ENCODE data around the gene IPO4. TPM values are rescaled to one million over a fixed set of nuclear protein-coding genes. Genes with fewer than 3 reads are reported as not detected.
A peak's percentile ranks its signal among the peaks of the same experiment; 100 is the strongest.

Gene IPO4
- total RNA-seq, 5 donors from 2014 or later (not counting 1 experiment from before 2014, with no cell fraction given), result 34.4 to 53.4 (median 39.6) TPM

DNA sequence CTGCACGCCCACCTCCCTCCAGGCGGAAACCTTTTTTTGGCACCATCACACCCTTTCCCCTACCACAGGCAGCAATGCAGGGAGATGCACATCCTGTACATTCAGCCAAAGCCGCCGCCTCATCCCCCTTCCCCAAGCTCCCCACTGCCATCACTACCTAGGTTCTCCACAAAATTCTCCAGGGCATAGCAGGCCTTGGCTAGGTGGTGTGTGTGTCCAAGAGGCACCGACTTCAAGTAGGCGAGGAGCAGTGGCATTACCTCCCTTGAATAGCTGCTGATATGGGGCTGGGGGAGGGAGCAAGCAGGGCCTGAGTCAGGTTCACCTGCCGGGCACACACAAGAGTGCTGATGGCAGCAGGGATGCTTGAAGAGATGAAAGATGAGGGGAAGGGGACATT lies 3.6 kb downstream of the IPO4 start:
- ChIA-PET CTCF (interaction anchor here in 1 of 2 donors (0.5 kb wide), 1 partner anchor 554 kb away, joined by 3 read pairs; no protein-coding TSS in a partner anchor), POLR2A (interaction anchor here (0.7 to 0.9 kb wide), 2 partner anchors 10 to 14 kb away, joined by 3 to 5 read pairs; partner anchors contain the start of gene TM9SF1 (in 1 of the 2))
- H3K4me1 Mint-ChIP-seq, result peaks cover 23 to 29% (median 27%) of the 10 kb centered on the region in 3 donors
- H3K4me3 ChIP-seq (ENCODE audit: control insufficient read depth in 1 of 2, extremely low read depth in 1 of 2, low read length in 1 of 2), result no peak overlapping the region
- H3K27me3 ChIP-seq (replicated peaks in 1 of 2; ENCODE audit: control insufficient read depth in 2 of 2, extremely low read depth in 1 of 2, insufficient read depth in 2 of 2, low read length in 1 of 2), result no peaks in the 10 kb centered on the region
- peaks cover 30% of the 10 kb centered on the region for H3K36me3 Mint-ChIP-seq
- DNase-seq, result no peak
- H3K4me3 Mint-ChIP-seq, result no peak overlapping the region
- H3K9me3 Mint-ChIP-seq, result no peaks in the 10 kb centered on the region
- H3K27ac ChIP-seq (ENCODE audit: low read length), result no peak overlapping the region
- peaks cover 3 to 30% of the 10 kb centered on the region in 2 experiments for H3K4me1 ChIP-seq (ENCODE audit: control insufficient read depth in 1 of 2, extremely low read depth in 1 of 2, insufficient read depth in 2 of 2, low read length in 2 of 2)
- H3K36me3 ChIP-seq (ENCODE audit: control insufficient read depth in 2 of 2, extremely low read depth in 1 of 2, insufficient read depth in 1 of 2, low read length in 1 of 2), result peaks cover 28 to 67% of the 10 kb centered on the region in 2 donors
- no peak overlapping the region for H3K27ac Mint-ChIP-seq
- no peaks in the 10 kb centered on the region for H3K27me3 Mint-ChIP-seq
- ATAC-seq (replicated peaks in 1 of 4), result no peak
- H3K9me3 ChIP-seq, result no peaks in the 10 kb centered on the region
- WGBS (ENCODE audit: insufficient coverage), result 96% methylated on average over 5 of the region's 7 CpGs

DNA sequence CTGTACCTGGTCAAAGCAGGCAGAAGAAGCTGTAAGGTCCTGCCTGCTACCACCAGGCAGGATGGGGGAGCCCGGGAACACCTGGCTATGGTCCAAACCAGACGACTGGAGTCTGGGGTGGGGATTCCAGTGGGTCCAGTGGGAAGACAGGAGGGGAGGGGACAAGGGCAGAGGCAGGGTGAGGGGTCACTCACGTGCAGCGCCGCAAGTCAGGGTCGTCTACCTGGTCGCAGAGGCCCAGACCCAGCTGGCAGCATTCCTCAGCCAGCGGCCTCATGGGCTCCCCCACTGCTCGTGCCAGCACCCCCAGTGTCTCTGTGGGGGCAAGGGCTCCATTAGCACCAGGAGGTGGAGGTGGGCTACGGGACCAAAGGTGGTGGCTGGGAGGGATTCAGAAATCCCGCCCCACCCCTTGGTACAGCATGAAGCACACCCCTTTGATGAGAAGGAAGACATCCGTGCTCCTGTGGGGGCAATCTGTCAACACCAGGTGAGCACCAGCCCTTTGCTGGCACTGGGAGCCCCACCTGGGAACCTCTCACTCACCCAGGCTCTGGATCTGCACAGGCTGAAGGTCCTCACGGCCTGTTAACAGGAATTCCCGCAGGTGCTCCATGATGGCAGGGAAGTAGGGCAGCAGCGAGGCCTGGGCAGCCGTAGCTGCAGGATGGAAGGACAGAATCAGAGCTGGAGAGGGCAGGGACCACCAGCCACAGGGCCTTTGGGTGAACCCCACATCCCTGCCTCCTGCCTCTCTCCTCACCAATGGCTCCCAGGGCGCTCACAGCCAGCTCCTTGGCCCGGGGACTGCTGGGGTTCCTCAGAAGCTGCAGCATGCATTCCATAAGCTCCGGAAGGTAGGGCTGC lies 4.3 kb downstream of the IPO4 start:
- H3K27ac Mint-ChIP-seq, result no peak overlapping the region
- Histone ChIP-seq H3K4me1 (ENCODE audit: control insufficient read depth in 1 of 2, extremely low read depth in 1 of 2, insufficient read depth in 2 of 2, low read length in 2 of 2) (peaks cover 3 to 27% of the 10 kb centered on the region in 2 experiments), H3K4me3 (ENCODE audit: control insufficient read depth in 1 of 2, extremely low read depth in 1 of 2, low read length in 1 of 2) (no peak overlapping the region), H3K27ac (ENCODE audit: low read length) (no peak overlapping the region), H3K9me3 (no peaks in the 10 kb centered on the region), H3K27me3 (replicated peaks in 1 of 2; ENCODE audit: control insufficient read depth in 2 of 2, extremely low read depth in 1 of 2, insufficient read depth in 2 of 2, low read length in 1 of 2) (no peaks in the 10 kb centered on the region), H3K36me3 (ENCODE audit: control insufficient read depth in 2 of 2, extremely low read depth in 1 of 2, insufficient read depth in 1 of 2, low read length in 1 of 2) (peaks cover 32 to 74% of the 10 kb centered on the region in 2 donors)
- POLR2A ChIA-PET, result interaction anchor here (0.6 to 0.9 kb wide), 3 partner anchors 11 to 27 kb away, joined by 3 to 5 read pairs (median 3); partner anchors contain the start of gene TM9SF1 (in 1 of the 2)
- no peak overlapping the region for H3K4me3 Mint-ChIP-seq
- DNase-seq, result no peak
- H3K9me3 Mint-ChIP-seq, result no peaks in the 10 kb centered on the region
- CTCF ChIA-PET, result interaction anchor here (0.5 to 1.1 kb wide), 2 partner anchors 23 to 553 kb away, joined by 3 to 4 read pairs; no protein-coding TSS in a partner anchor
- H3K4me1 Mint-ChIP-seq, result peaks cover 21 to 25% (median 24%) of the 10 kb centered on the region in 3 donors
- no peak for ATAC-seq (replicated peaks in 1 of 4)
- H3K27me3 Mint-ChIP-seq, result no peaks in the 10 kb centered on the region
- H3K36me3 Mint-ChIP-seq, result peaks cover 35% of the 10 kb centered on the region
- WGBS (ENCODE audit: insufficient coverage), result 97% methylated on average over 14 of the region's 19 CpGs

DNA sequence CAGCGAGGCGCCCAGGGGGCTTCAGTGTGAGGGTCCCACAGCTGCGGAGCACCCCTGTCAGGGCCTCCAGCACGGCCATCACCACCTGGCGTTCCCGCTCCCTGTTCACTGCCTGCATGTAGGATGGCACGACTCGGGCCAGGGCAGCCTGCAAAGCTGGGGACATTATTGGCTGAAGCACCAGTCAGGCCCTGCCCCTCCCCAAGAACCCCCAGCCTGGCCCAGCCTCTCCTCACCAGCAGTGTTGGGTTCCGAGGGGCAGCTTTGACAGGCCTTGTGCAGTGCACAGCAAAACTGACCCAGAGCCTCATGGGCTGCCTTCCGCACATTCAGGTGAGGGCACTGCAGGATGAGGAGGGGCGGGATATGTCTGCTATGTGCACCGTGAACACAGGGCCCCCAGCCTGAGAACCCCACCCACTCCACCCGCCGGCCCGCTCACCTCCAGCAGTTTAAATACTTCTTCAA lies 5.6 kb downstream of the IPO4 start:
- no peak overlapping the region for H3K4me3 ChIP-seq (ENCODE audit: control insufficient read depth in 1 of 2, extremely low read depth in 1 of 2, low read length in 1 of 2)
- H3K36me3 ChIP-seq (ENCODE audit: control insufficient read depth in 2 of 2, extremely low read depth in 1 of 2, insufficient read depth in 1 of 2, low read length in 1 of 2), result peaks cover 34 to 87% of the 10 kb centered on the region in 2 donors
- peaks cover 12 to 15% (median 13%) of the 10 kb centered on the region in 3 donors for H3K4me1 Mint-ChIP-seq
- H3K27me3 Mint-ChIP-seq, result no peaks in the 10 kb centered on the region
- H3K4me3 Mint-ChIP-seq, result no peak overlapping the region
- H3K9me3 ChIP-seq, result no peaks in the 10 kb centered on the region
- H3K27ac ChIP-seq (ENCODE audit: low read length), result no peak overlapping the region
- ATAC-seq (replicated peaks in 1 of 4) (no peak), DNase-seq (no peak)
- H3K27ac Mint-ChIP-seq, result no peak overlapping the region
- H3K9me3 Mint-ChIP-seq, result no peaks in the 10 kb centered on the region
- no peaks in the 10 kb centered on the region for H3K27me3 ChIP-seq (replicated peaks in 1 of 2; ENCODE audit: control insufficient read depth in 2 of 2, extremely low read depth in 1 of 2, insufficient read depth in 2 of 2, low read length in 1 of 2)
- ChIA-PET POLR2A (no interaction called here), CTCF (interaction anchor here in 1 of 2 donors (1.1 kb wide), 1 partner anchor 21 kb away, joined by 4 read pairs; no protein-coding TSS in a partner anchor)
- peaks cover 39% of the 10 kb centered on the region for H3K36me3 Mint-ChIP-seq
- peaks cover 3 to 16% of the 10 kb centered on the region in 2 experiments for H3K4me1 ChIP-seq (ENCODE audit: control insufficient read depth in 1 of 2, extremely low read depth in 1 of 2, insufficient read depth in 2 of 2, low read length in 2 of 2)
- 98% methylated on average over 9 of the region's 15 CpGs for WGBS (ENCODE audit: insufficient coverage)

DNA sequence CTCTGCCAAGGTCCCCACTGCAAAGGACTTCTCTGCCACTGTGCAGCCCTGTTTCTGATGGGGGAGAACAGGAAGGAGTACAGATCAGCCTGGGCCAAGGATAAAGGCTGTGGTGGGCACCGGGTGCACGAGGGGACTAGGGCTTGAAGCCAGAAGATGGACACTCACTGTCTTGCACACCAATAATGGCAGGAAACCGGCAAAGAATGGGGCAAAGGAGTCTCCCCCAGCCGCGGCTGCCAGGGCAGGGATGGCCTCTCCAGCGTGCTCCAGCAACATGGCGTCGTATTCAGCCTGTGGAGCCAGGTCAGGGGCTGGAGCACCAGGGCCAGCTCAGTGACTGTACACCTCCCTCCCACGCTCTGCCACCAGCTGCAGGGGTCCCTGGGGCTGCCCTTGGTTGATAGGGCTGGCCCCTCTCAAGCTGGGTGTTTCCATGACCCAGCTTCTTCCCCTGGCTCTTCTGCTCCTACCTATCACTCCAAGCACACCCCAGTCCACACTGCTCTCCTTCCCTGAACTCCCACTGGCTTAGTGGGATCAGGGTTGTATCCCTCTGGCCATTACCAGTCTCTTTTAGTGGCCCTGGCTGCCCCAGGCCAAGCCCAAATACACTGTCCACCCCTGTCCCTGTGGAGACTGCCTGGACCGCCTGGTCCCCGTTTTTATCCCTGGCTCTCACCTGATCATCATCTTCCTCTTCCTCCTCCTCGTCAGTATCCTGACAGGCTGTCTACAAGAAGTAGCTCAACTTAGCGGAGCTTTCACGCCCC lies 6.3 kb downstream of the IPO4 start:
- no peak overlapping the region for H3K4me3 ChIP-seq (ENCODE audit: control insufficient read depth in 1 of 2, extremely low read depth in 1 of 2, low read length in 1 of 2)
- peaks cover 0 to 9% of the 10 kb centered on the region in 2 experiments for H3K4me1 ChIP-seq (ENCODE audit: control insufficient read depth in 1 of 2, extremely low read depth in 1 of 2, insufficient read depth in 2 of 2, low read length in 2 of 2)
- no peak for ATAC-seq (replicated peaks in 1 of 4)
- H3K27me3 ChIP-seq (replicated peaks in 1 of 2; ENCODE audit: control insufficient read depth in 2 of 2, extremely low read depth in 1 of 2, insufficient read depth in 2 of 2, low read length in 1 of 2), result no peaks in the 10 kb centered on the region
- POLR2A ChIA-PET, result no interaction called here
- no peak for DNase-seq
- peaks cover 5 to 8% (median 6%) of the 10 kb centered on the region in 3 donors for H3K4me1 Mint-ChIP-seq
- WGBS (ENCODE audit: insufficient coverage), result 92% methylated on average over 11 of the region's 14 CpGs
- peak overlapping the region in 1 of 2 donors; percentile 50 for H3K27ac Mint-ChIP-seq
- no peaks in the 10 kb centered on the region for H3K27me3 Mint-ChIP-seq
- peaks cover 34 to 95% of the 10 kb centered on the region in 2 donors for H3K36me3 ChIP-seq (ENCODE audit: control insufficient read depth in 2 of 2, extremely low read depth in 1 of 2, insufficient read depth in 1 of 2, low read length in 1 of 2)
- no peak overlapping the region for H3K27ac ChIP-seq (ENCODE audit: low read length)
- no peaks in the 10 kb centered on the region for H3K9me3 ChIP-seq
- no peaks in the 10 kb centered on the region for H3K9me3 Mint-ChIP-seq
- H3K36me3 Mint-ChIP-seq, result peaks cover 39% of the 10 kb centered on the region
- H3K4me3 Mint-ChIP-seq, result no peak overlapping the region
- CTCF ChIA-PET, result no interaction called here

DNA sequence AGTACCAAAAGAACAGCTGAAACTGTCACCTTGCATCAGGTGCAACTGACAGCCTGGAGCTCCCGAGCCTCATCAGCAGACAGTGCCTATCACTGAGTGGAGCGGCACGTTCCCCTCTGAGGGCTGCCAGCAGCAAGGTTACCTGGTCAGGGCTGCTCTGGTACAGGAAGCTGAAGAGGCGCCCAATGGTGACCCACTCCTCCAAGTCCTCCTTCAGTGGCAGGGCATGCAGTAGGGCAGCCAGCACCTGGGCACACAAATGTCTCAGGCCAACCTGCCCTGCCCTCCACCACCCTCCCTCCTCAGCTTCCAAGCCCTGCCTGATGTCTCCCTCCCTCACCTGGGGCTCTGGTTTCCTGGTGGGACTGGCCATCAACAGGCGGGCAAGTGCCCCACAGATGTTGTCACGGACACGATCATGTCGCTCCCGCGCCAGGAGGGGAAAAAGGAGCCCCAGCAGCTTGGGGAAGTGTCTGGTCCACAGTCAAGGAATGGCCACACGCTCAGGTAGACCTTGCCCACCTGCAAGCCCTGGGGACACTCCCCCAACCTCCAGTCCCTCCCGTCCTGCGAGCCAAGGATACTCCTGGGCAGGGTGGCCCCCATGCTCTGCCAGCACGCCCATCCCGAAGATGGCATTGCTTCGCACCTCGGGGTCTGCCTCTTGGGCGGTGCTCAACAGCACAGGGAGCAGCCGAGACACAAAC lies 7.1 kb downstream of the IPO4 start:
- H3K27ac Mint-ChIP-seq, result peak overlapping the region in 1 of 2 donors; percentile 77
- WGBS (ENCODE audit: insufficient coverage), result 93% methylated on average over 16 of the region's 19 CpGs
- Histone ChIP-seq H3K9me3 (no peaks in the 10 kb centered on the region), H3K27ac (ENCODE audit: low read length) (no peak overlapping the region), H3K4me3 (ENCODE audit: control insufficient read depth in 1 of 2, extremely low read depth in 1 of 2, low read length in 1 of 2) (no peak overlapping the region), H3K4me1 (ENCODE audit: control insufficient read depth in 1 of 2, extremely low read depth in 1 of 2, insufficient read depth in 2 of 2, low read length in 2 of 2) (peaks cover 0 to under 1% of the 10 kb centered on the region in 2 experiments), H3K36me3 (ENCODE audit: control insufficient read depth in 2 of 2, extremely low read depth in 1 of 2, insufficient read depth in 1 of 2, low read length in 1 of 2) (peaks cover 38 to 98% of the 10 kb centered on the region in 2 donors), H3K27me3 (replicated peaks in 1 of 2; ENCODE audit: control insufficient read depth in 2 of 2, extremely low read depth in 1 of 2, insufficient read depth in 2 of 2, low read length in 1 of 2) (no peaks in the 10 kb centered on the region)
- POLR2A ChIA-PET, result interaction anchor here in 1 of 2 donors (0.6 to 0.8 kb wide), 2 partner anchors 61 to 70 kb away, joined by 3 to 7 read pairs; no protein-coding TSS in a partner anchor
- H3K9me3 Mint-ChIP-seq, result no peaks in the 10 kb centered on the region
- H3K4me3 Mint-ChIP-seq, result no peak overlapping the region
- peaks cover 37% of the 10 kb centered on the region for H3K36me3 Mint-ChIP-seq
- peaks cover 0 to 3% (median 0%) of the 10 kb centered on the region in 3 donors for H3K4me1 Mint-ChIP-seq
- ATAC-seq (replicated peaks in 1 of 4) (no peak), DNase-seq (no peak)
- CTCF ChIA-PET, result no interaction called here
- no peaks in the 10 kb centered on the region for H3K27me3 Mint-ChIP-seq

Measured in T-cell (primary cell).